GM23338 (cell line): Measurements from ENCODE around the gene CKS1B.

Experiments used
- CREB1 ChIP-seq: fragments of 250-450 bp; sonication (Bioruptor Pico); IDR thresholded peaks from 2 replicates; pipeline ENCODE4 v1.5.0; 2020; ENCODE audit warnings: low read depth, mild to moderate bottlenecking, moderate library complexity
- CTCF ChIP-seq, 2 experiments: fragments of 200-600 bp in 1 of 2; sonication (generic) in 1 of 2; conservative IDR thresholded peaks; 2 replicates each; pipeline versions ENCODE4 v1.5.1 to v1.6.1; 2016 to 2017; ENCODE audit warnings: antibody characterized with exemption in 2 of 2, low read depth in 2 of 2, mild to moderate bottlenecking in 2 of 2, moderate library complexity in 1 of 2
- EZH2 ChIP-seq: fragments of 200-600 bp; sonication (generic); IDR thresholded peaks from one replicate; pipeline ENCODE4 v1.8.0; 2017; ENCODE audit warnings: antibody characterized with exemption, mild to moderate bottlenecking, low read depth; ENCODE audit not compliant: unreplicated experiment
- POLR2AphosphoS5 ChIP-seq: IDR thresholded peaks from 2 replicates; pipeline ENCODE4 v1.6.1; 2016; ENCODE audit warnings: antibody characterized with exemption, low read depth
- ZNF462 ChIP-seq: fragments of 250-450 bp; sonication (Bioruptor Pico); IDR thresholded peaks from 2 replicates; pipeline ENCODE4 v1.5.0; 2020; ENCODE audit warnings: mild to moderate bottlenecking, moderate library complexity

DNA sequence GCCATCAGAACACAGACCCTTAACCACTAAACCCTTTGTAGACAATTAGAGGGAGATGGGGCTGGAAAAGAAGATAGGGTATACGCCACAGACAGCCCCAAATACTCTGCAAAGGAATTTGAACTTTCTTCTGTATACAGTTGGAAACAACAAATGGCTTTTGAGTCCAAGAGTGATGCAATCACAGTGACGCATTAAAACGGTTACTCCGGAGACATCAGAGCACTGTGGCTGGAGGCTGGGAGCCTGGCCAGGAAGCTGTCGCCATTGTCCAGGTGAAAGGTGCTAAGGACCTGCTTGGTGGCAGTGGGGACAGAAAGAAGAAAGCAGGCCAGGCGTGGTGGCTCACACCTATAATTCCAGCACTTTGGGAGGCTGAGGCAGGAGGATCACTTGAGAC, 12.8 kb downstream of the CKS1B start:
- no peak for TF ChIP-seq CTCF (conservative IDR thresholded peaks at IDR 0.05; ENCODE audit: low read depth in 2 of 2)
- no peak for TF ChIP-seq POLR2AphosphoS5
- TF ChIP-seq CREB1 (CRISPR knock-in tag), result no peak
- no peak for TF ChIP-seq ZNF462 (CRISPR knock-in tag)
- TF ChIP-seq EZH2, result no peak
